Measurements from ENCODE around the gene KHDC4. TPM values are rescaled to one million over a fixed set of nuclear protein-coding genes. Genes with fewer than 3 reads are reported as not detected.

The KHDC4 gene
- total RNA-seq, 6 experiments from 2014 or later, result 22.6 to 26.1 (median 23.5) TPM

- H3K27ac Mint-ChIP-seq, result peak overlapping the region; percentile 100
- H3K9me3 Mint-ChIP-seq, result no peaks in the 10 kb centered on the region
- peak; percentile 72 for TF ChIP-seq CTCF (IDR thresholded peaks at IDR 0.05)
- H3K4me1 Mint-ChIP-seq (ENCODE audit: low read depth), result peaks cover 34% of the 10 kb centered on the region
- H3K4me3 Mint-ChIP-seq, result peak overlapping the region; percentile 78
- peaks cover 40% of the 10 kb centered on the region for H3K36me3 Mint-ChIP-seq (ENCODE audit: low read depth)
- peak; percentile 95 for DNase-seq
- H3K27me3 Mint-ChIP-seq (ENCODE audit: insufficient read depth), result peaks cover 8% of the 10 kb centered on the region
Observed at GRCh38 chr1:155961937-155962336, 27.7 kb upstream of the KHDC4 start.

- no peak for TF ChIP-seq CTCF (IDR thresholded peaks at IDR 0.05)
- Mint-ChIP-seq H3K4me1 (ENCODE audit: low read depth) (peaks cover 34% of the 10 kb centered on the region), H3K27me3 (ENCODE audit: insufficient read depth) (peaks cover 4% of the 10 kb centered on the region), H3K9me3 (no peaks in the 10 kb centered on the region), H3K4me3 (peak overlapping the region; percentile 22; the same call in 1 of the 2 replicates), H3K27ac (peak overlapping the region; percentile 100), H3K36me3 (ENCODE audit: low read depth) (peaks cover 41% of the 10 kb centered on the region)
- DNase-seq, result no peak
Observed at GRCh38 chr1:155960081-155960745, 26.0 kb upstream of the KHDC4 start.

- Mint-ChIP-seq H3K27ac (no peak overlapping the region), H3K4me3 (no peak overlapping the region), H3K4me1 (ENCODE audit: low read depth) (peaks cover 27% of the 10 kb centered on the region), H3K9me3 (no peaks in the 10 kb centered on the region), H3K27me3 (ENCODE audit: insufficient read depth) (peaks cover 4% of the 10 kb centered on the region), H3K36me3 (ENCODE audit: low read depth) (peaks cover 40% of the 10 kb centered on the region)
- TF ChIP-seq CTCF (IDR thresholded peaks at IDR 0.05), result no peak
- no peak for DNase-seq
Observed at GRCh38 chr1:155957411-155957915, 23.2 kb upstream of the KHDC4 start.

GRCh38 chr1:155954645-155955044 is 20.4 kb upstream of the KHDC4 start:
- Mint-ChIP-seq H3K4me1 (ENCODE audit: low read depth) (no peaks in the 10 kb centered on the region), H3K27me3 (ENCODE audit: insufficient read depth) (no peaks in the 10 kb centered on the region; the same call in 1 of the 2 replicates), H3K27ac (no peak overlapping the region), H3K9me3 (no peaks in the 10 kb centered on the region), H3K4me3 (no peak overlapping the region), H3K36me3 (ENCODE audit: low read depth) (peaks cover 22% of the 10 kb centered on the region)
- no peak for TF ChIP-seq CTCF (IDR thresholded peaks at IDR 0.05)
- DNase-seq, result no peak

- no peak for DNase-seq
- Mint-ChIP-seq H3K4me3 (no peak overlapping the region), H3K4me1 (ENCODE audit: low read depth) (no peaks in the 10 kb centered on the region), H3K36me3 (ENCODE audit: low read depth) (peaks cover 20% of the 10 kb centered on the region), H3K27me3 (ENCODE audit: insufficient read depth) (no peaks in the 10 kb centered on the region; the same call in 1 of the 2 replicates), H3K27ac (no peak overlapping the region), H3K9me3 (no peaks in the 10 kb centered on the region)
- TF ChIP-seq CTCF (IDR thresholded peaks at IDR 0.05), result no peak
Observed at GRCh38 chr1:155952505-155952890, 18.3 kb upstream of the KHDC4 start.
